ENCODE data around the gene EIF3K.
"Not testable (repeated sequence)": the region's sequence is repeated elsewhere in the genome, so short reads cannot be mapped to it uniquely, and the experiment has no call there.

Gene EIF3K

DNA sequence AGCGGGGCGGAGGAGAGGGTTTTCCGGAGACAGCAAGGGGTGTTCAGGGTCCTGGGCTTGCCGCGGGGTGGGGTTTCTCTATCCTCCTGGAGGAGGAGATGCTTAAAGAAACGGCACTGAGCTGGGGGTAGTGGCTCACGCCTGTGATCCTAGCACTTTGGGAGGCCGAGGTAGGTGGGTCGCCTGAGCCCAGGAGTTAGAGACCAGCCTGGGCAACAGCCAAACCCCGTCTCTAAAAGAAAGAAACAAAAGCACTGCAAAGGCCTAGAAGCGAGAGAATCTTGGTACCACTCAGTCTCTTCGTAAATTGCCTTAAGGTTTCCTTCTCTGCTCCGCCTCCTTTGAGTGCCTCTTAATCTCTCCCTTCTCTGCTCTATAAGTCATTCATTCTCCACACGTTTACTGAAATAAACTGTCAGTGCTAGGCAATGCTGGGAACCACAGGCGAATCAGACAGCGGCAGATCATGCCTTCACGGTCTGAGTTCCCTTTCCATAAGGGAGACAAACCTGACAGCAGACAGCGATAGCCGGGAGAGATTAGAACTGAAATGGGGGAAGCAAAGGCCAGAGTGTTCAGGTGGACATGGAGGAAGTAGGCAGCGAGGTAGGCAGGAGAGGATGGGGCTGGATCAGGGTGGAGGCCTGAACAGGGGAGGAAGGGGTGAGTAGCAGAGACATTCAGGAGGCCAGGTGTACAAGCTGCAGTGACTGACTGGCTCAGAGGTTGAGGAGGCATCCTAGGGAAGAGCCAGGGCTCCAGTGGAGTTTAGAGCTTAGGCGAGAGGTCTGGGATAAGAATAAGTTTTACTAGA, 580 bp downstream of the EIF3K start:
- DNase-seq, result no peak

DNA sequence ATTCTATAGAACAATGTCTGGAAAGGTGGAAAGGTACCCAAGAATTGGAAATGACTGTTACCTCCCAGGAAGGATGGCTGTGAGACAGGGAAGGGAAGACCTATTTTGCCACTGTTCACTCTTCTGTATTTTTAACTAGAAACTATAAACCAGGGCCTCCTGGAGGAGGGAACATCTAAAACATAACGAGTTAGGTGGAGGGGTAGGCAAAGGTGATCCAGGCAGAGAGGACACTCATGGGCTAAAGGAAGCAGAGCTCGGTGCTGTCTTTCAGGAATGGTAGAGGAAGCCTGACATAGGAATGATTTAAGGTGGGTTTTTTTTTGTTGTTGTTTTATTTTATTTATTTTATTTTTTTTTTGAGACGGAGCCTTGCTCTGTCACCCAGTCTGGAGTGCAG, 5.8 kb downstream of the EIF3K start:
- no peak for DNase-seq

DNA sequence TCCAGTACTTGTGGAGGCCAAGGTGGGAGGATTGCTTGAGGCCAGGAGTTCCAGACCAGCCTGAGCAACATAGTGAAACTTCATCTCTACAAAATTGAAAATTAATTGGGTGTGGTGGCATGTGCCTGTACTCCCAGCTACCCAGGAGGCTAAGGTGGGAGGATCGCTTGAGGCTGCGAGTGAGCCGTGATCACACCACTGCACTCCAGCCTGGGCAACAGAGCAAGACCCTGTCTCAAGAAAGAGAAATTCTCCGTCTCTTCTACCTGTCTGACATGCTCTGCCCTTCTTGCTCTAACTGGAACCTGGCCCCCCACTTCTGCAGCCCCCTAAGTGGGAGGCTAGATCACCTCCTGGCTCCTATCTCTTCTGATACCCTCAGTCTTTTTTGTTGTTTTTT, 7.4 kb downstream of the EIF3K start:
- DNase-seq, result no peak

DNA sequence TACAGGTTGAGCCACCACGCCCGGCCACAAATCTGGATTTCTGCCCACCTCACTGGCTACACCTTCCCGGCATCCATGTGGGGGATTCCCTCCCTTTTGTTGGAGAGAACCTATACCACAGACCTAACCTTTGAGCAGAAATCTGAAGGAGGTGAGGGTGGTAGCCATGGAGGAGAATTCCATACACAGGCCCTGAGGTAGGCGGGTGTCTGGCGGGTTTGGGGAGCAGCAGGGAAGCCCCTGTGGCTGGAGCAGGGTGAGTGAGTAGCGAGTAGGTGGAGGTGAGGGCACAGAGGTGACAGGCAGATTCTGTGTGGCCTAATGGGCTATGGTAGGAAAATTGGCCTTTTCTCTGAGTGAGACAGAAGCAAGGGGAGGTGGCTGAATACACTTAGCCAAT, 10.6 kb downstream of the EIF3K start:
- no peak for DNase-seq

DNA sequence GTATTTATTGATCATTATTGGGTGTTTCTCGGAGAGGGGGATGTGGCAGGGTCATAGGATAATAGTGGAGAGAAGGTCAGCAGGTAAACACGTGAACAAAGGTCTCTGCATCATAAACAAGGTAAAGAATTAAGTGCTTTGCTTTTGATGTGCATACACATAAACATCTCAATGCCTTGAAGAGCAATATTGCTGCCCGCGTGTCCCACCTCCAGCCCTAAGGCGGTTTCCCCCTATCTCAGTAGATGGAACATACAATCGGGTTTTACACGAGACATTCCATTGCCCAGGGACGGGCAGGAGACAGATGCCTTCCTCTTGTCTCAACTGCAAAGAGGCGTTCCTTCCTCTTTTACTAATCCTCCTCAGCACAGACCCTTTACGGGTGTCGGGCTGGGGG, 12.3 kb downstream of the EIF3K start:
- DNase-seq, result not testable (repeated sequence)

DNA sequence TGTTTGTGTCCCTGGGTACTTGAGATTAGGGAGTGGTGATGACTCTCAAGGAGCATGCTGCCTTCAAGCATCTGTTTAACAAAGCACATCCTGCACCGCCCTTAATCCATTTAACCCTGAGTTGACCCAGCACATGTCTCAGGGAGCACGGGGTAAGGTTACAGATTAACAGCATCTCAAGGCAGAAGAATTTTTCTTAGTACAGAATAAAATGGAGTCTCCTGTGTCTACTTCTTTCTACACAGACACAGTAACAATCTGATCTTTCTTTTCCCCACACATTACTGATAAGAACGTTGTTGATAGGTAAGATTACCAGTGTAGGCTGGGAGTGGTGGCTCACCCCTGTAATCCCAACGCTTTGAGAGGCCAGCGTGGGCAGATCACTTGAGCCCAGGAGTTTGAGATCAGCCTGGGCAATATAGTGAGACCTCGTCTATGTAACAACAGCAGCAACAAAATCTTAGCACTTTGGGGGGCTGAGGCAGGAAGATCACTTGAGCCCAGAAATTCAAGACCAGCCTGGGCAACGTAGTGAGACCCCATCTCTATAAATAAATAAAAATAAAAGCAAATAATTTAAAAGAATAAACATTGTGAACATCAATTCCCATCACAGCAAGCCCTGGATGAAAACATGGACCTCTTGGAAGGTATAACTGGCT, 13.0 kb downstream of the EIF3K start:
- not testable (repeated sequence) for DNase-seq

DNA sequence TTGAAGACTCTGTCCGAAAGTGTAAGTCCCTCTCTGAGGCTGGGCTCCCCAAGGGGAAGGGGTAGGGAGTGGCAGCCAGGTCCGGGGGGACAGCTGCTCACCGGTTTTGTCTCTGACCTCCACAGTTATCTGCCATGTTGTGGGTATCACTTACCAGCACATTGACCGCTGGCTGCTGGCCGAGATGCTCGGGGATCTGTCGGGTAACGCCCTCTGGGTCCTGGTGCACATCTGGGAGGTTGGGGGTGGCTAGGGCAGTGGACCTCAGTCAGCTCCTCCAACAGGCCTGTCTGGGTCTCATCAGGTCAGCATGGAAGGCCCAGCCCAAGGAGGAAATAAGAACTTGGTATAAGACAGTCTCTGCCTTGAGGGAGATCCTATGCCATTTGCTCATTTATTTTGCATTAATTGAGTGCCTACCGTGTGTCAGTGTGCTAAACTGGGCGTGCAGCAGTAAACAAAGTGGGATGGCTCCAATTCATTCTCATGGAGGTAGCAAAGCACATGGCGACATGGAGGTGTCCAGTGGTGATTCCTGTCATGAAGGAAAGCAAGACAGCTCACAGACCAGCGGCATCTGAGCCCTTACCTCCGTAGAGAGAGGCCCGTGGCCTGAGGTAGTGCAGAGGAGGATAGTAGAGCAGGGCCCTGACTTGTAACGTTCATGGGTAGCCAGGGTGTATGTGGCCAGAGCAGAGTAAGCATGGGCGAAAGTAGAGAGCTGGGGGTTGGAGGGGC, 13.7 kb downstream of the EIF3K start:
- no peak for DNase-seq

DNA sequence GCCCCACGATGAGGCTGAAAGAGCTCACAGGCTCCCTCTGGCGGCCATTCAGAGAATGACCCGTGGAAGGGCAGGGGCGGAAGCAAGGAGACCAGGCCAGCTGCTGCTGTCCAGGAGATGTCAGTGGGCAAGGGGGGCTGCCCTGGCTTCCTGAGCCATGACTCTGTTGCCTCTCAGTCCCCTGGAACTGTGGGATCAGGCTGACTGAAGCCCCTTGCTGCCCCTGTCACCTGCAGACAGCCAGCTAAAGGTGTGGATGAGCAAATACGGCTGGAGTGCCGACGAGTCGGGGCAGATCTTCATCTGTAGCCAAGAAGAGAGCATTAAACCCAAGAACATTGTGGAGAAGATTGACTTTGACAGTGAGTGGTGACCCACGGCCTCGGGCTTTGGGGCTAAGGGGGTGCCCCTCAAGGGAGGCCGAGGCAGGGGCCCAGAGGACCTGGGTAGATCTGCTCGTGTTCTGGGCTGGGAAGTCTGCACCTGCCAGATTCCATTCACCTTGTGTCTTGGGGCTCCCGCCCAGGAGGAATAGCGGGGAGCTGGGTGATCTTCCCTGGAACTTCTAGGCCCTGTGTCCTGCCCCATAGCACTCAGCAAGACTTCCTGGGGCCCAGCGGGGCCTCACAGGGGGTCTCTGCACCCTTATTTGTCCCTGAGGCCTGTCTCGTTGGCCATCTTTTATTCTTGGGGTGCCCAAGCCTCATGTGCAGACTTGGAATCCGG, 15.9 kb downstream of the EIF3K start:
- DNase-seq, result no peak

DNA sequence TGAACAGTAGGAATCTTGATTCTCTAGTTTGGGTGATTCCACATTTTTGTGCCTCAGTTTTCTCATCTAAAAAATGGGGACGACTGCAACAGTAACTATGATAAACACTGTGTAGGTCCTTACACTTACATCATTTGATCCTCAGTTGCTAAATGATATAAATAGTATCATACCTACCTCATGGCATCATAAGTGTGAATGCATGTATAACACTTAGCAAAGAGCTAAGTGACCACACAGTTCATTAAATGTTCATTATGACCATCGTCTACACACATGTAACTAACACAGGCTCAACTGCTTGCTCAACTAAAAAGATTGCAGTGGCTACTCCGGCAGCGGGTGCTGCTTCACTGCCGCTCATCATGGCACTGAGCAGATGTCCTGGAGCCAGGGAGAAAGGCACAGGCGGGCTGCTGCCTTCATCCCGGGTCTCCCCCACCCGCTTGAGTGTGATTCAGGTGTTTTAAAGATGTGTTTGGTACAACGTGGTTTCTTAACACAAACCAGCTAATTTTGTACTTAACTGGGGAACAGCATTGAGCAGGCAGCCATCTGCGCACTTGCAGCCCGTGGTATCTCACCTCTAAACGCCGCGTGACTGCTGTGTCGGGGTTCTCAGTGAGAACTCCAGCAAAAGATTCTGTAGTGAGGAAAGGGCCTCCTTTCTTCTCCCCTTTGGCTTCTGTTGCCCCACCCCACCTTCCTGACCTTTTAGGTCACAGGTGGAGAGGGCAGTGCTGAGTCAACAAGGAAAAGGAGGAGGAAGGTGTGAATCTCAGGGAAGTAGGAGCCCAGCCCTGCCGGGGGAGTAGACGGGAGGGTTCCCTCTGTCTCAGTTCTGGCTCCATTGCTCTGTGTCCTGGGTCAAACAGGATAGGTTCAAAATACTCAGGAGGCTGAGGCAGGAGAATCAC, 16.8 kb downstream of the EIF3K start:
- no peak for DNase-seq

DNA sequence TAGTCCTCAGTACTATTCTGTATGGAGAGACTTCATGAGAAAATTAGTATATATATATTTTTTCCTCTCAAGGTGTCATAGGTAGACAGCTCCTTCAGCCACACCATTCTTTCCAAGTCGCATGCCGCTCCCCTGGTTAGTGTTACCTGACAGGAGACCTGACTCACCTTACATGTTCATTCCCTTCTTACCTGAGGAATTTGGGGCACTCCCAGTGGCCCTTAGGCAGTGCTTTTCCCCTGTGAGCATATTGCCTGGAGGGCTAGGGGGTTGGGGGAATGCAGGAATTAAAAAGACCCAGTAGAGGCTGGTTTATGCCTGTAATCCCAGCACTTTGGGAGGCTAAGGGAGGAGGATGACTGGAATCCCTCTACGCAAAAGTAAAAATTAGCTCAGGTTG, 19.5 kb downstream of the EIF3K start:
- no peak for DNase-seq

DNA sequence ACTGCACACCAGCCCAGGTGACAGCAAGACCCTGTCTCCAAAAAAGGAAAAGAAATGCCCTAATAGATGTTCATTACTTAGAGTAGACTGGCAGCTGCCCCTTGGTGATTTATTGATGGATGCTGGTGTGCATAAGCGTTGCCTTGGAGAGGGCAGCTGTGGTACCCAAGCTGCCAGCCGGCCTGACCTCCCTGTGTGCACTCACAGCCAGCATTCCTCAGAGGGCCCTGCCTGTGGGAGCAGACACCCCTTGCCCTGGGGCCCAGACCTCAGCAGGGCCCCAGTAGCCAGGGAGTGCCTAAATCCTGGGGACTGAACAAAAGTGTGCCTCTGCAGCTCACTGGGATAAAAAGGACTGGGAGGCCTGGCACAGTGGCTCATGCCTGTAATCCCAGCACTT, 20.7 kb downstream of the EIF3K start:
- DNase-seq, result no peak

DNA sequence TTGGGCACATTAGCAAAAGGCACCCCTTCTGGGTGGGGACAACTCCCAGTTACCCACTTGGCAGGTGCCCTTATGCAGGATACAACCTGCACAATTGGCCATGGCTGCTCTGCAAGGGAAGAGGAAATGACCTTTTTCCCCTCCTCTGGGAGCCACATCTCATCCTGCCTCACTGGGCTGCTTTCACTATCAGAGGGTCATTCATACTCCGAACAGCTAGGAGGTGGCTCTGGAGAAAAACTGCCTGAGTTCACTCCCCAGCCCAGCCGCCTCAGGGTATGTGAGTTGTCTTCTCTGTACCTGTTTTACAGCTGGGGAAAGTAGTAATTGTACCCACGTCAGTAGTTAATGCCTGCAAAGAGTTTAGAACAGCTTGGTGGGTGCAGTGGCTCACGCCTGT, 21.4 kb downstream of the EIF3K start:
- no peak for DNase-seq

DNA sequence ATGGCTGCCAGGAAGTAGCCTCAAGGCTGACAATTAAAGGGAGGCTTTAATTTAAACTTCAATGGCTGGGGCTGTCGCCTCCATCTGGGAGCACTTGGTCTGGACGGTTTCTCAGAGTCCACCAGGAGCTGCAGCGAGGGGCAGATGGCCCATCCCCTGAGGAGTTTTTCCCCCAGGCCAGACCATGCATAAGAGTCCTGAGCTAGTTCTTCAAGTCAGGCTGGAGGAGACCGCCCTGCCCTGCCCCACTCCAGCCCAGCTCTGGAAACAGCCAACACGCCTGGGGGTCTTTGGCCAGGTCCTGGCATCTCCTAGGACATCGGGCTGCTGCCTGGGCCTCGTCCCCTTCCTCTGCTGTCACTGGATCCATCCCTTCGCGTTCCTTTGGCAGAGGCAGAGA, 23.2 kb downstream of the EIF3K start:
- no peak for DNase-seq

DNA sequence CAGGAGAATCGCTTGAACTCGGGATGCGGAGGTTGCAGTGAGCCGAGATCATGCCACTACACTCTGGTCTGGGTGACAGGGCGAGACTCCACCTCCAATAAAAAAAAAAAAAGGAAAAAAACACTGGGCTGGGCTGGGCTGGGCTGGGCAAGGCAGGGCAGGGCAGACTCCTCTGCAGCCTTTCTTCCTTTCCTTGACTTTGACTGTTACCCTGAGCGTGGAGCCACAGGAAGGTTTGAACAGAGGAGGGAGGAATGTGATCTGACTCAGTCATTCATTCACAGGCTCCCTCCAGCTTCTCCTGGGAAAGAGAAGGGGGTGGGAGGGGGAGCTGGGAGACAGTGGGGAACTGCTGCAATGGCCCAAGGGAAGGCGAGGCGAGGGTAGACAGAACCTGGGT, 25.7 kb downstream of the EIF3K start:
- no peak for DNase-seq

DNA sequence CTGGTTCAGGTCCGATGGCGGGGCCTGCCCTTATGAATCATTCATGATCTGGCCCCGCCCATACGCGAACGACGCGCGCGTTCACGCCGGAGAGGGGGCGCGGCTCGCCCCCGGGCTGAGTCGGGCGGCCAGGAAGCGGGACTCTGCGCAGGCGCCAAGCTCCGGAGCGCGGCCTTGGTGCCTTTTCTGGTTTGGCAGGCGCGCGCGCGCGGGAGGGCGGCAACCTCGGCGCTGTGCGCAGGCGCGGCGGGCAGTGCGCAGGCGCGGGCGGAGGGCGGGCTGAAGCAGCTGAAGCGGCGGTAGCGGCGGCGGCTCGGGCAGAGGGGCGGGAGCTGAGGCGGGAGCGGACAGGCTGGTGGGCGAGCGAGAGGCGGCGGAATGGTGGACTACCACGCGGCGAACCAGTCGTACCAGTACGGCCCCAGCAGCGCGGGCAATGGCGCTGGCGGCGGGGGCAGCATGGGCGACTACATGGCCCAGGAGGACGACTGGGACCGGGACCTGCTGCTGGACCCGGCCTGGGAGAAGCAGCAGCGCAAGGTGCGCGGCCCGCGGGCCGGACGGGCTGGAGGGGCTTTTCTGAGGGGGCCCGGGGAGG, 28.5 kb downstream of the EIF3K start, which contains the start of gene ACTN4:
Gene ACTN4 (plus strand): TSS at position 282 of the 598 bp plus-strand sequence. CDS start 97 bp downstream, at position 379.
- DNase-seq, result peak; percentile 97

DNA sequence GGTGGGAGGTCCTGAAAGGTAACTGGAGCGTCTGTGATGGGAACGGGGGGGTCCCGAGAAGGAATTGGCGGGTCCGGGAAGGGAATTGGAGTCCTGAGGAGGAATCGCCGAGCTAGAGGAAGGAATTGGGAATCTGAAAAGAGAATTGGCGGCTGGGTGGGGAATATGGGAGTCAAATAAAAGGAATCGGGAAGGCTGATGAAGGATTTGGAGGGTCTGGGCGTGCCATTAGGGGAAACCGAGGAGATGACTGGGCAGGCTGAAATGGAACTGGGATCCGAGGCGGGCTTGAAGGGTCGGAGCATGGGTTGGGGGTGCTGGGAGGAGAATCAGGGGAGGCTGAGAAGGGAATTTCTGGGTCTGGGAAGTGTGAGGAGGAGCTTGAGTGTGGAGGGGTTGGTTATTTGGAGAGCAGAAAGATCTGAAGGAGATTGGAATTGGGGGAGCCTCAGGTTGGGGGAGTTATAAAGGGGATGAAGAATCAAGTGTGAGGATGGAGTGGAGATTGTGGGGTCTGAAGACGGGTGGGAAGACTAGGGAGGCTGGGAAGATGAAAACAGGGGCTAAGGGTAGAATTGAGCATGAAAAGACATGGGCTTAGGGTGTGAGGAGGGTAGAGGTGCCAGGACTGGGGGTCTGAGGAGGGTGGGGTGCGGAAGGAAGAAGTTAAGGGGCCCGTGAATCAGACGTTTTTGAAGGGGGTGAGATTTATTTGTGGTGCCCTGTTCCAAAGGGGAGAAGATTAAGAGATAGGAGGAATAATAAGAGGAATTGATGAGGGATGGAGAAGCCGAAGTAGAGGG, 29.2 kb downstream of the EIF3K start:
- no peak for DNase-seq

DNA sequence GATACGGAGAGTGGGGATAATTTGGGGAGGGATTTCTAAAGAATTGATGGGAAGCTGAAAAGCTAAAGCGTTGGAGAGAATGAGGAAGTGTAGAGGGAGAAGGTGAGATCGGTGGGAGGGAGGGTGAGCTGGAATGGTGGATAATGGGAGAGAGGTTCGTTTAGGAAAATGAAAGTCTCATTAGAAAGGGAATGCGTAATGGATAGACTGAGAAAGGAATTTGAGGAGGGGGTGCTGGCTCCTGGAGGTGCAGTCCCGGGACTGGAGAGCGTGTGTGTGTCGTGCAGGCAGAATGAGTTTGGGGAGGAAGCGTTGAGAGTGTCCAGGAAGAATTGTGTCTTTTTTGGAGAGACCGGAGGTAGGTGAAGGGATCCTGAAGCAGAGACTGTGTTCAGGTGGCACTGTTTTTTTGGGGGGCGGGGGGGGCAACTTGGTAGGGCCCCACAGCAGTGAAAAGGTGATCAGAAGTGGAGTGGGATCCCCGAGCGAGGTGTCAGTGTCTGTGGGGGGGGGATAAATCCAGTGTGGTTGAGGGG, 29.8 kb downstream of the EIF3K start:
- DNase-seq, result no peak

DNA sequence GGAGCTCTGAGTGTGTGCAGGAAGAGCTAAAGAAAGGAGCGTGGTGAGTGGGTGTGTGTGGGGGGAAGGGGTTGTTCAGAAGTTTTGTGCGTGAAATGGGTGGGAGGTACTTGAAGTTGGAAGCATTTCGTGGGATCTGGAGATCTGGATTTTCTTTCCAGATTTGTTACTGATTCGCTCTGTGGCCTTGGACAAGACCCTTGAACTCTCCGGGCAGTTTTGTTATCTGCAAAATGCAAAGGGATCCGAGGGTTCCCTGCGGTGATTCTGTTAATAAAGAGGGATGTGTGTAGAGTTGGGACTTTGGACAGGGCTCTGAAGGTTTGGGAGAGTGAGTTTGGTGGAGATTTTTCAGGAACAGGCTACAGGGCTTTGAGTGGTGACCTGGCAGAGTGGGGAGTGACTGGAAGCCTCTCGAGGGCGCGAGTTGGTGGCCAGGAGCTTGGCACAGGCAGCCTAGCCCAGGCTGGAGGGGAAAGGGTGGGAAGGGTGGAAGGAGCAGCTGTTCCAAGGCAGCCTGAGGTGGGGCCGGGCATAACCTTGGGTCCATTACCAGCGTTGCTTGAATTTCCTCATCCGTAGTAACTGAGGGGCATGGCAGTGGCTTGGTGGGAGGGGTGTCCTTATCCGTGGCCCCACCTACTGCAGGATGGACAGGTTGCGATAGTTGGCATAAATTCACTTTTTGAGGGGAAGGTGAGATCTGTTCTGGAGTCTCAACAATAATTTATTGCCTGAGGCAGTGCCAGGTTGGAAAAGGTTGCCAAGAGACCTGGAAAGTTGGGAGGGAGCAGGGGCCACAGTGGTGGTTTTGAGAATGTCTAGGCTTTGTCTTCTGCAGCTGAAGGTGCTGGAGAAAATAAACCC, 30.6 kb downstream of the EIF3K start:
- no peak for DNase-seq

DNA sequence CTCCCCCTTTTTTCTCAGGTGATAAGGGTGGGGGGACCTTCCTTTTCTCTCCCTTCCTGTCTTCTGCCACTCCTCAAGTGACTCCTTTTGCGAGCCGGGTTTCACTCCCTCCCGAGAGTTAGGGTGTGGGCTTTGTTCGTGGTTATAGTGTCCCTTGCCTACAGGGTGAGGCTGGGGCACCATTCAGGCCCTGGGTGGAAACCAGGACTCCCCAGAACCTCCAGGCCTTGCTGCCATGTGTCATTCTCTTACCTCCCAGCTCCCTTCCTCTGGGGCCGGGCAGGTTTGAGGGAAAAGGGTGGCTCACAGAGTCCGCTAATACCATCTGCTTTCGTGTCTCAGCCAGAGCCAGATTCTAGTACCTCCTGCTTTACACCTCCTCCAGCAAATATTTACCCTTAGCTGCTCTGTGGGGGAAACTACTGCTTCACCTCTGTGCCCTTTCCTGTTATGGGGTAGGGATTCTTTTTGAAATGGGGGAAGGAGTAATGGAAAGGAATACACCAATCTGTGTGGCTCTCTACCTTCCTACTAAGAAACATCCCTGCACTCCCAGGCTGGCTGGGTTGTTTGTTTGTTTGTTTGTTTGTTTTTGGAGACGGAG, 31.3 kb downstream of the EIF3K start:
- no peak for DNase-seq
